Nephron (organoid): ENCODE measurements around the gene RASL12.
"Not testable (repeated sequence)": the region's sequence is repeated elsewhere in the genome, so short reads cannot be mapped to it uniquely, and the experiment has no call there.

ENCODE experiments used
- H3K27ac Mint-ChIP-seq, 3 experiments: 2 replicates each; pipeline ENCODE4 v1.8.0; 2020; ENCODE audit warnings: mixed read lengths in 3 of 3, mild to moderate bottlenecking in 2 of 3, moderate library complexity in 1 of 3
- H3K27me3 Mint-ChIP-seq: 2 replicates; pipeline ENCODE4 v1.8.0; 2021; ENCODE audit warnings: low read depth, mild to moderate bottlenecking, moderate library complexity, mixed read lengths
- H3K36me3 Mint-ChIP-seq: 2 replicates; pipeline ENCODE4 v1.8.0; 2020; ENCODE audit warnings: low read depth, mixed read lengths
- H3K4me1 Mint-ChIP-seq: 2 replicates; pipeline ENCODE4 v1.8.0; 2020; ENCODE audit warnings: mixed read lengths
- H3K4me3 Mint-ChIP-seq, 3 experiments: 2 replicates each; pipeline ENCODE4 v1.8.0; 2020; ENCODE audit warnings: mild to moderate bottlenecking in 3 of 3, mixed read lengths in 3 of 3, moderate library complexity in 2 of 3
- H3K9me3 Mint-ChIP-seq: 2 replicates; pipeline ENCODE4 v1.8.0; 2020; ENCODE audit warnings: mixed read lengths
- CTCF ChIP-seq, 3 experiments: fragments of 200-600 bp; sonication (generic); IDR thresholded peaks; one replicate each; pipeline ENCODE4 v1.5.0; 2021; ENCODE audit warnings: antibody characterized with exemption in 3 of 3; ENCODE audit not compliant: unreplicated experiment in 3 of 3

The RASL12 gene

GRCh38 chr15:65094294-65094995, 26.7 kb upstream of the RASL12 start:
- peaks cover 20% of the 10 kb centered on the region for H3K4me1 Mint-ChIP-seq
- H3K27ac Mint-ChIP-seq: no peak overlapping the region
- H3K36me3 Mint-ChIP-seq: peaks cover 24% of the 10 kb centered on the region
- no peak for TF ChIP-seq CTCF (IDR thresholded peaks at IDR 0.05; ENCODE audit: unreplicated experiment in 3 of 3)
- no peaks in the 10 kb centered on the region for H3K9me3 Mint-ChIP-seq
- no peak overlapping the region for H3K4me3 Mint-ChIP-seq
- no peaks in the 10 kb centered on the region for H3K27me3 Mint-ChIP-seq

GRCh38 chr15:65093793-65094170, 26.0 kb upstream of the RASL12 start:
- H3K4me3 Mint-ChIP-seq, H3K9me3 Mint-ChIP-seq, H3K27ac Mint-ChIP-seq, H3K27me3 Mint-ChIP-seq: not testable (repeated sequence)
- peaks cover 26% of the 10 kb centered on the region for H3K4me1 Mint-ChIP-seq
- peaks cover 21% of the 10 kb centered on the region for H3K36me3 Mint-ChIP-seq

GRCh38 chr15:65092911-65093792, 25.4 kb upstream of the RASL12 start:
- Mint-ChIP-seq H3K9me3 (no peaks in the 10 kb centered on the region), H3K27ac (peak overlapping the region in 1 of 3 experiments; percentile 17), H3K4me3 (no peak overlapping the region), H3K36me3 (peaks cover 15% of the 10 kb centered on the region), H3K27me3 (no peaks in the 10 kb centered on the region), H3K4me1 (peaks cover 30% of the 10 kb centered on the region)
- TF ChIP-seq CTCF (IDR thresholded peaks at IDR 0.05; ENCODE audit: unreplicated experiment in 3 of 3): no peak

- peak overlapping the region in 2 of 3 experiments; percentile 56 to 71 for H3K27ac Mint-ChIP-seq
These were observed 24.4 kb upstream of the RASL12 start for GRCh38 chr15:65091946-65092770.

GRCh38 chr15:65089206-65089824, 21.5 kb upstream of the RASL12 start:
- no peak for TF ChIP-seq CTCF (IDR thresholded peaks at IDR 0.05; ENCODE audit: unreplicated experiment in 3 of 3)
- H3K9me3 Mint-ChIP-seq: no peaks in the 10 kb centered on the region
- H3K4me3 Mint-ChIP-seq: peak overlapping the region in 1 of 3 experiments; percentile 21
- H3K27ac Mint-ChIP-seq: peak overlapping the region; percentile 37 to 78 (median 42)
- H3K4me1 Mint-ChIP-seq: peaks cover 58% of the 10 kb centered on the region
- no peaks in the 10 kb centered on the region for H3K36me3 Mint-ChIP-seq
- no peaks in the 10 kb centered on the region for H3K27me3 Mint-ChIP-seq

More at GRCh38 chr15:65091946-65092770, 24.4 kb upstream of the RASL12 start:
- Mint-ChIP-seq H3K4me1 (peaks cover 40% of the 10 kb centered on the region), H3K27me3 (no peaks in the 10 kb centered on the region), H3K4me3 (no peak overlapping the region), H3K36me3 (peaks cover 6% of the 10 kb centered on the region), H3K9me3 (no peaks in the 10 kb centered on the region)
- TF ChIP-seq CTCF (IDR thresholded peaks at IDR 0.05; ENCODE audit: unreplicated experiment in 3 of 3): no peak
